ENCODE data around the gene LHFPL3. TPM values are rescaled to one million over a fixed set of nuclear protein-coding genes. Genes with fewer than 3 reads are reported as not detected.

The LHFPL3 gene
- total RNA-seq, 8 experiments from 2014 or later, result 1.0 to 26.2 (median 5.0) TPM; not detected in 1

Other genes with a start within 250 kb of the LHFPL3 start
- gene ORC5, start 120.6 kb upstream of the LHFPL3 start, total RNA-seq, result 10 to 100 TPM; 16.3 to 26.1 (median 24.5) TPM